NCI-H187 (cell line): ENCODE measurements around the gene STAT6.

ENCODE experiments used
- DNase-seq, 2 experiments: peaks; one replicate each; lab custom pipeline; 2025; lab: John Stamatoyannopoulos, UW

The STAT6 gene

DNA sequence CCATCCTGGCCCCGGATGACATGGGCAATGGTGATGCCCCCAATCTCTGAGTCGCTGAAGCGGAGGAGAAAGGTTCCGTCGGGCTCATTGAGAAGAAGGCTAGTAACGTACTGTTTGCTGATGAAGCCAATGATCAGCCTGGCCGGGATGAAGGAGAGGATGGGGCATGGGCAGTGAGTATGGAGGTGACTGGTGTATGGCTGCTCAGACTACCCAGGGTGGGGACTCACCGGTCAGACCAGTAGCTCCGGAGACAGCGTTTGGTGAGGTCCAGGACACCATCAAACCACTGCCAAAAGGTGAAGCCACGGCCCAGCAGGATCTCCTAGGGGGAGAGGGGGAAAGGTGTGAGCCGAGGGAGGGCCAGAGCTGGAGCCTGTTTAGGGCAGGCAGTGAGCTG lies 11.4 kb downstream of the STAT6 start:
- no peak for DNase-seq

DNA sequence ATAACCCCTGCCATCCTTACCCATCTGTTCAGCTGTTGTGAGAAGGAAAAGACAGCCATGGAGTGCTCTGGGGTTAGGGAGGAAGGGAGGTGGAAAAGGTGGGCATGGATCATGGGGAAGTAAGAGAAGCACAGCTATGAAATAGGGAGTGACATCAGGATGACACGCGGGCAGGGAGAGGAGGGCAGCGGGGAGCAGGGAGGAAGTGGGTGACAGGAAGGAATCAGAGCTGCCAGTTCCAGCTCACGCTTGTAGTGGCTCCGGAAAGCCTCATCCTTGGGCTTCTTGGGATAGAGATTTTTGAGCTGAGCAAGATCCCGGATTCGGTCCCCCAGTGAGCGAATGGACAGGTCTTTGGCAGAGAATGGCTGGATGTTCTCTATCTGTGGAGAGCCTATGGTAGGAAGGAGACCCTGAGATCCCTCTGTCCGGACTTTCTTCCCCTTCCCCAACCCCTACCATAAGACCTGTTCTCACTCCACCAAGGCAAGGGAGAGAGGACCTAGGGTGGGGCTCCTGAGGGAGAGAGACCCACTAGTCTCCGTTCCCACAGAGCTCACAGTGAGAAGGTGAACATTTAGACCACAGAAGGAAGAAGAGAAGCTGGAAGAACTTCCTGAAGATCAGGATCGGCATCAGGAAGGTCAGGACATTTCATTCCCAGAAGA lies 12.0 kb downstream of the STAT6 start:
- DNase-seq = no peak

DNA sequence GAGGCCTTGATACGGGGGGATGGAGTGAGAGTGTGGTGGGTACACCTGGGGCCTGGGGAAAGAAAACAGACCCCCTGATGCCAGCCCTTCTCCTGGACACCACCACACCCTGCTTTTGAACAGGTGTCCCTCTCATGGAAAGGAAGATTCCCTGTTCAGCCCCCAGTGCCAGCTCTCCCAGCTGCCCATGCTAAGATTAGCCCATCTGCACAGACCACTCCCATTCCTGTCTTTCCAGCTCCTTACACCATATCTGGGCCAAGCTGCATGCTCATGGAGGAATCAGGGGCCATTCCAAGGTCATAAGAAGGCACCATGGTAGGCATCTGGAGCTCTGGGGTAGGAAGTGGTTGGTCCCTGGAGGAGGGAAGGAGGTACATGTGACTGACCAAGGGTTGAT lies 12.6 kb downstream of the STAT6 start:
- DNase-seq = no peak

DNA sequence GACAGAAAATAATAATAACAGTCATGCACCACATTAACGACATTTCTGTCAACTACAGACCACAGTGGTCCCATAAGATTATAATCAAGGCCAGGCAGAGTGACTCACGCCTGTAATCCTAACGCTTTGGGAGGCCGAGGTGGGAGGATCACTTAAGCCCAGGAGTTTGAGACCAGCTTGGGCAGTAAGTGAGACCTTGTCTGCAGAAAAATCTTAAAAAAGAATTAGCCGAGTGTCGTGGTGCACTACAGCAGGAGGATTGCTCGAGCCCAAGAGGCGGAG lies 13.7 kb downstream of the STAT6 start:
- no peak for DNase-seq

DNA sequence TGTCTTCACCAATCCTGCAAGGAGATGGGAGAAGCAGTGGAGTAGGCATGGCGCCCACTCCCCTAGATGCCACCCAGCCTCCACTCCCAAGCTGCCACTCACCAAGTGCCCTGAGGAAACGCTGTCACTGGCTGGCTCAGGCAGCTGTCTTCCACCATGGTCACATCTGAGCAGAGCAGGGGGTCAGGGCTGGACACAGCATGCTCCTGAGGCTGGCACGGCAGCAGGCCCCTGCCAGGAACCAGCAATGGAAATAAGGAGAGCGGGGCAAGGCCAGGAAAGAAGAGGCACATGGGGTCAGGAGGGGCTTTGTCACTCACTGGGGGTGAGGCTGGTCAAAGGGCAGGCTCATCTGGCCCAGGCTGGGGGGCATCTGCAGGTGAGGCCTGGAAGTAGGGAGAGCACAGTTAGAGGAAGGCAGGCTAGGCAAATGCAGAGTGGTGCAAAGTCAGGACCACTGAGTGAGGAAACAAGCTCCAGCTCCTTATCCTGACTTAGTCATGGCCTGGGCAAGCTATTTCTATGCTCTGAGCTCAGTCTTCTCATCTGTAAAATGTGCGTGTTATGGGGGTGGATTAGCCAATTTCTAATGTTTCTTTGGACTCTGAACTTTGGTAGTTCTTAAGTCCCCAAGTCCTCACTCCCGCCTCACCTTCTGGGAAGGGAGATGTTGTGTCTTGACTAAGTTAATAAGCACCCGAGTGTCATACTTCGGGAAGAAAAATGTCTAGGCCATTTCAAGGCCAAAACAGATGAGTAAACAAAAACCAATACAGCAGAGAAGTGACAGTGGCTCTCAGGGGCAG lies 14.2 kb downstream of the STAT6 start:
- no peak for DNase-seq

DNA sequence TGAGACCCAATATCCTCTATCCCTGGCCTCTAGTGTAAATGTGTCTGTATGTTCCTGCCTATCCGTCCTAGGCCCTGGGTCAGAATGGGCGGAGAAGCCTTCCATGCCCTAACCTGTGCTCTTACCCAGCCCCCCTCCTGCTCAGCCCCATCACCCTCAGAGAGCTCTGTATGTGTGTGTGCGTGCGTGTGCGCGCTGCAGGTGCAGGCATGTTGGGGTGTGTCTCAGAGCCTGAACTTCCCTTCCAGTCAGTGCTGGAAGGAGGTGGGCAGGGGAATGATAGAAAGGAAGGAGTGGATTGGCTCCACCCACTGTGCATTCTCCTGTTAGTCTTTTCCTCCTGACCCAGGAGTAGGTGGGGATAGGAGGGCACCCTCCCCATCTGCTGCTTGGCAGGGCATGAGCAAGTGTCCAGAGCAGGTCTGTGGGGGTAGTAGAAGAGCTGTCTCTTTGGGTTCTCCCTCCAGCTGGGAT lies 15.0 kb downstream of the STAT6 start:
- DNase-seq = peak in 1 of 2 experiments; percentile 49

DNA sequence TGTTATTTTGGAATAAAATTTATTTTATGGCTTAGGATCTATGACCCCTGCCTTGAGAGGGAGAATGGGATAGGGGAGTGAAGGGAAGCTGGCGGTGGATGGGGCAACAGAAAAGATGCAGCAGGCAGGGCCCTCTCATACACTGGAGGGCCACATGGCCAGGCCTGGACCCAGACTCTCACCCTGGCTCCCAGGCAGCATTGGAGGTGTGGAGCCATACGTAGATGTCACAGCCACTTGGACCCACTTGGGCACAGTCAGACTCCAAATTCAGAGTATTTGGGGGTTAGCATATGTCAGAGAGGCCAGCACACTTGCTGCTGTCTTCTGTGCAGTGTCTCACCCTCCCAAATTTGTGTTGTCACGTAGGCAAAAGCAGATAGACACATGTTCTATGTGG lies 15.7 kb downstream of the STAT6 start:
- DNase-seq = no peak

DNA sequence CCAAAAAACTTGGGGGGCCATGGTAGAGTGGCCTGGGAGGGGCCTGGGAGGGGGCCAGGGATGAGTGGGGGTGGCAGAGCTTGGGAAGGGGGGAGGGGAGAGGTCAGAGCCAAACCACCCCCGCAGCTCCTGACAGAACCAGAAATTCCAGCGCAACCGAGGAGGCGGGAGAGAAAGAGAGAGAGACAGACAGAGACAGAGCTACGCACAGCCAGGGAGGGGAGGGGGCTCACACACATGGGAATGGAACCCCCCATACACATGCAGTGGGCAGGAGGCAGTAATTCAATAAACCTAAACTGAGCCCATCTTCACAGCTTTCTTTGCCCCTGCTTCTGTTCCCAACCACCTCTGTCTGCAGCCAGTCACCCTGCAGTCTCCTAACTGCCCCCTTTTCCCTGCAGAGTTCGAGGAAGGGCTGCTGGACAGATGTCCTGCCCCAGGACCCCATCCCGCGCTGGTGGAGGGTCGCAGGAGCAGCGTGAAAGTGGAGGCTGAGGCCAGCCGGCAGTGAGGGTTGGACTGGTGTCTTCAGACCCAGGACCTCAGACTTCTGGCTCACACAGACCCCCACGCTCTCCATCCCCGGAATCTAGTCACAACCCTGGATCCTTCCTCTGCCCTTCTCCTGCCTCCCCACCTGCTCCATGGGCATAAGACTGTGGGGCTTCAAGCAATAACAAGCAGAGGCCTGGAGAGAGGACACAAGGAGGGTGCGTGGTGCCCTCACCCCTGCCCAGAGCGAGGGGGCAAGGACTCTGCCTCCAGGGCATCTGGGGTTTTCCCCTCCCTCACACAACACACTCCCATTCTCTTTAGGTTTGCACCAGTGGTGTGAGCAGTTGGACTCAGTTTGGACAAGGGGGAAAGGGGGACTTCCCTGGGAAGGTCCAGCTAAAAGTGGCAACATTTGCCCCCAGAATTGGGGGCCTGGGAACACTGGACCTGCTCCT lies 16.7 kb downstream of the STAT6 start:
- no peak for DNase-seq

DNA sequence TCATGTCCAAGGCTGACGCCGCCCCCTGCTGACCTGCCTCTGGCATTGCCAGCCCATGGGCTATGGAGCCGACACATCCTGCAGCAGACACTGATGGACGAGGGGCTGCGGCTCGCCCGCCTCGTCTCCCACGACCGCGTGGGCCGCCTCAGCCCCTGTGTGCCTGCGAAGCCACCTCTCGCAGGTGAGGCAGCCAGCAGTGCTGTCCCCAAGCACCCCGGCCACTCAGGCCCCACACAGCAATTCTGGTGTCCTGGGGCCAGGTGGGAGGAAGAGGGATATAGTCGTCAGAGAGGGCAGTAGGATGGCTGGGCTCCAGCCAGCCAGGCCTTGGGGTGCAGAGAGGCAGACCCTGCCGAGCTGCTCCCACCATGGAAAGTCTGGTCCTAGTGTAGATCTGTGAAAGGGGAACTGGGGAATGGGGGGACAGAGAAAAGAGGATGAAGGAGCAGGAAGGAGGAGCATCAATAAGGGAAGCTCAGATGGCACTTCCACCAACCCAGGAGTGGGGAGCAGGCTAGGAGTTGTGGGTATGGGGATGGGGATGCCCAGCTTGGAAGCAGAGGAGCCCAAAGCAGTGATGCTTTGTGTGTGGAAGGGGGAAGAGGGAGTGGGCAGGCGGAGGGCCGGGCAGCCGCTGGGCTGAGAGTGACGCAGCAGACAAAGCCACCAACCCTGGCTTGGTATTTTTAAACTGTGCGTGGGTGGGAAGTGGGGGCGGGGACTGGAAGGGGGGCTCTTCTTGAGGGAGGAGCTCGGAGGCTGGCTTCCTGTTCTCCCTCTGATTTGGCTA lies 17.6 kb downstream of the STAT6 start:
- DNase-seq = no peak

DNA sequence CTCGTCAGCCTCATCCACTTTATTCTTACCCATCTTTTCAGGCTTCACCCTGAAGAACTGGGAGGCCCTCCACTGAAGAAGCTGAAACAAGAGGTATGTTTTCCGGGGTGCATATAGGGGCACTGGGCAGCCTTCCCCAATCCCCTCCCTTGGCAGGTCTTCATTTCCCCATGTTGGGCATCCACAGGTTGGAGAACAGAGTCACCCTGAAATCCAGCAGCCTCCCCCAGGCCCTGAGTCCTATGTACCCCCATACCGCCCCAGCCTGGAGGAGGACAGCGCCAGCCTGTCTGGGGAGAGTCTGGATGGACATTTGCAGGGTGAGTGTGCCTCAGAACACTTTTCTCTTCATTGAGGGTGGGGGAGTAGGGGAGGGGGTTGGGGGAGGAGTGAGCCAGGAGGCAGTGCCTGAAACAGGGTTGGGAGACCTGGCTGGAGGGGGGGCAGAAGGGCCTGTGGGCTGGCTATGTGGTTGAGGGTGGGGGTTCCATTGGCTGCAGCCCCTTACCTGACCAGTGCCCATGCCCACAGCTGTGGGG lies 18.2 kb downstream of the STAT6 start:
- no peak for DNase-seq

DNA sequence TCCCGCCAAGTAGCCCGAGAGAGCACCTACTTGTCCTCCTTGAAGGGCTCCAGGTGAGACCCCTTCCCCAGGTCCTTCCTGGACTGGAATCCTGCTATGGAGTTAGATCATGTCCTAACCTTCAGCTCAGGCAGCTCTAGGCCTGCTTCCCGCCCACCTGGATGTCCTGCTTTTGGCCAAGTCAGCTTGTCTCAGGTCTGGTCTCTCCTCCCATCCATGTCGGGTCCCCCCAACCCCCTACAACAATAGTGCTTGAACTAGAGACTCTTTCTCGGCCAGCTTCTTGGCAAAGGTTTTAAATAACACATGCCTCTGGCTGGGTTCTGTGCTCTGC lies 18.7 kb downstream of the STAT6 start:
- no peak for DNase-seq

DNA sequence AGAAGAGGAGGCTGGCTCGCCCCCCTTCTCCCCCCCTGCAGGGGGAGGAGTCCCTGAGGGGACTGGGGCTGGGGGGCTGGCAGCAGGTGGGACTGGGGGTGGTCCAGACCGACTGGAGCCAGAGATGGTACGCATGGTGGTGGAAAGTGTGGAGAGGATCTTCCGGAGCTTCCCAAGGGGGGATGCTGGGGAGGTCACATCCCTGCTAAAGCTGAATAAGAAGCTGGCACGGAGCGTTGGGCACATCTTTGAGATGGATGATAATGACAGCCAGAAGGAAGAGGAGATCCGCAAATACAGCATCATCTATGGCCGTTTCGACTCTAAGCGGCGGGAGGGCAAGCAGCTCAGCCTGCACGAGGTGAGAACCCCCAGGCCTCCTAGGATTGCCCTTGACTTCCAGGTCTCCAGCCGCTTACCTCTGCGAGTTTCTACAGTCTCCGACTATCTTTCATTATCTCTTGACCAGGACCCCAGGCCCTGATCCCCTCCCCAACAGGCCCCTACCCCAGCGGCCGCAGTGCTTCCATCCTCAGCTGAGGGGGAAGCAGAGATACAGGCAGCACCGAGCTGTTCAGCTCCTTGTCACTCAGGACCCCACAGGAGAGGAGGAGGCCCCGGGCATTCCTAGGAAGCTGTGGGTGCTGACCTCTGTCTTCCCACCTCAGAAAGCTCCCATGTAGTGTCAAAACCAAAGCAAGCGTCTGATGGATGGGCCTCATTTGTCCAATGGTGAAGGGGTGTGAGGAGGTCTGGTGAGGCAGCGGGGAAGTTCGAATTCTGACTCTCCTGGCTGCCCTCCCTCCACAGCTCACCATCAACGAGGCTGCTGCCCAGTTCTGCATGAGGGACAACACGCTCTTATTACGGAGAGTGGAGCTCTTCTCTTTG lies 19.3 kb downstream of the STAT6 start:
- no peak for DNase-seq

DNA sequence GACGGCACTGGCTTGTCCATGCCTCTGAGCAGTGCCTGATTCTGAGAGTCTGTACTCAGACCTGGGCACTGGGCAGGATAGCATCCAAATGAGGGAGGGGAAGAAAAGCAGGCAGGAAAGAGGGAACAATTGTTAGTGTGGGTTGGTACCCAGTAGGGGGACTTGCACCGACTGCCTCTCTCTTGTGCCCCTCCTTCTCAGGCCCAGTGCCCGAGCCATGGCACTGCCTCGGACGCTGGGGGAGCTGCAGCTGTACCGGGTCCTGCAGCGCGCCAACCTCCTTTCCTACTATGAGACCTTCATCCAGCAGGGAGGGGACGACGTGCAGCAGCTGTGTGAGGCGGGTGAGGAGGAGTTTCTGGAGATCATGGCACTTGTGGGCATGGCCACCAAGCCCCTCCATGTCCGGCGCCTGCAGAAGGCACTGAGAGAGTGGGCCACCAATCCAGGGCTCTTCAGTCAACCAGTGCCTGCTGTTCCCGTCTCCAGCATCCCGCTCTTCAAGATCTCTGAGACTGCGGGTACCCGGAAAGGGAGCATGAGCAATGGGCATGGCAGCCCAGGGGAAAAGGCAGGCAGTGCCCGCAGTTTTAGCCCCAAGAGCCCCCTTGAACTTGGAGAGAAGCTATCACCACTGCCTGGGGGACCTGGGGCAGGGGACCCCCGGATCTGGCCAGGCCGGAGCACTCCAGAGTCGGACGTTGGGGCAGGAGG lies 20.1 kb downstream of the STAT6 start:
- no peak for DNase-seq

DNA sequence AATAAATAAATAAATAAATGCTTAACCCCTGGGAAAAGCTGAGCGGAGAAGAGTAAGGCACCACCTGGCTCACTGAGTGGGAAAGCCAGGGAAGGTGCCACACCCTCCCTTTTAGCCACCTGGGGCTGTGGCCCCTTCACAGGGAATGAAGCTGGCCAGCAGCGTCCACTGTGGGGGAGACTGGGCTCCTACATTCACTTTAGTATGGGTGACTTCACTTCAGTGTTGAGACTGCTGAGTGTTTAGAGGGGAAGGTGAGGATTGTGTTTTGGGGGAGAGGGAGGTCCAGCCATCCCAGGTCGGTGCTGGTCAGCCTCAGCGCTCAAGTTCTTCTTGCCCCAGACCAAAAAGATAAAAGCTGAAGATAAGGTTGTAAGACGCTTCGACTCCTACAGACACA lies 20.7 kb downstream of the STAT6 start:
- no peak for DNase-seq

DNA sequence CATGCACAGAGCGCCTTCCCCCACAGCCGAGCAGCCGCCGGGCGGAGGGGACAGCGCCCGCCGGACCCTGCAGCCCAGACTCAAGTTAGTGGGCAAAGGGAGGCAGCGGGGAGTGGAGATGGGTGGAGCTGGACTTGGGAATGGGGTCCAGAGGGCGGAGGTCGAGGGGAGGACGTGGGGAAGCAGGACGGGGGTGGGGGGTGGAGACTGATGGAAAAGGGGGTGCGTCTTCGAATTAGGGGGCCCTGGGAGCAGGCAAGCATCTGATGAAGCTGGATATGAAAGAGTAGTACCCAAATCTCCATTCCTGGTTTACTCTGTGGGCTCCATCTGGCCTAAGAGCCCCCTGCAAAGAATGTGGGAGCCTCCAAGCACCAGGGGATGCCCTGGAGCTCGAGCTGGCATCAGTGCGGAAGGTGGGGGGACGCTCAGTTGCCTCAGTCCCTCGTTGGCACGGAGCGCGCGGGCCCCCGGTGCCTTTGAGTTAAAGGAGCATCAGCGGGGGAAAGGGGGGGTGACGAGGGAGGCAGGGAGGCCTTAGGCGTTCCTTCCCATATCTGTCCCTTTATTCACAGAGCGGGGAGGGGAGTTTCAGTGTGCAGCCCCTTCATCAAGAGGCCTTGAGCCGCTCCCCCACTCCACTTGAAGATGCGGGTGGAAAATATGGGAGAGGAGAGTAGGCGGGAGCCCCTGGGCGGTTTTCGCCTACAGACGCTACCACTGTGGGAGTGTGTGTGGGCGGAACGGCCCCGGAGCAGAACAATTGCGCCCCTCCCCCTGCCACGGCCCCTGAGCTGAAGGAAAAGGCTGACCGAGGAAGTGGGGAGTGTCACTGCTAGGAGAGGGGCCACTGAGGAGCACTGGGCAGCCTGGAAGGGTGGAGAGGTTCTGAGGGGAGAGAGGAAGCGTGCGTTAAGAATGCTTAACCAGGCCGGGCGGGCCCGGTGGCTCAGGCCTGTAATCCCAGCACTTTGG lies 21.6 kb downstream of the STAT6 start:
- no peak for DNase-seq

DNA sequence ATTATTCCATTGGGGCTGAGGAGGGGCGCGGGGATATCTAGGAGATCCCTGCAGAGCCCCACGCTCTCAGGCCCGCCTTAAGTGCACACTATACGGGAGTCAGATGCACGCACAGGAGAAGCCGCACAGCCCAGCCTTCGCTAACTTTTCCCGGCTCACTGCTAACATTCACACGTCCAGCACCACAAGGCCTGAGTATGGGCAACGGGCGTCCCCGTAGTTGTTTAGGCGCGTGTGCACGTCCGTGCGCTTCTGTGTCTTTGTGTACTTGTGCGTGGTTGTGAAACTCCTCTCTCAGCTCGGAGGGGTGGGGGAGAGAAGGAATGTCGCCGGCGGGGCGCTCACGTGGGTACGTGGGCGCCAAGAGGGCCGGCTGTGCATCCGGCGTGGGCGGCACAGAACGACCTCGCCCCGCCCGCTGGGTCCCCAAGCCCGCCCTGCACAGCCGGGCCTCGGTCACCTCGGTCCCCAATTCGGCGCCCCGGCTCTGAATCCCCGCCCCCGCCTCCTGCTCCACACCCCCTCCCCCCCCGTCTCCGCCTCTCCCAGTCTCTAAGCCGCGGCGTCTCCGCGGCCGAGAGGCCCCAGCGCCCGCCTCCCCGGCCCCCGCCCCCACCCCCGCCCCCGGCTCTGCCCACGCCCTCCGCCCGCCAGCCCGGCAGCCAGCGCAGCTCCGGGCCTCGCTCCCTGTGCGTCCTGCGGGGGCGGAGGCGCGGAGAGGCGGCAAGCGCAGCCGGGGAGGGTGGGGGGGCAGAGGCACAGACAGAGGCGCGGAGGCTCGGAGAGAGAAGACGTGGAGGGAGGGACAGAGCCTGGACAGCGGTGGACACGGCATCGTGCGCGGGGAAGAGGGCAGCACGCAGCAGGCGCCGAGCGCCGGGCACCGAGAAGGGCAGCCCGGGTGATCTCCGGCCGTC lies 22.6 kb downstream of the STAT6 start, which contains the start of gene NAB2:
Gene NAB2 (plus strand): TSS at position 761 of the 917 bp plus-strand sequence. CDS start 158 bp downstream, outside the sequence.
- peak; percentile 83 to 93 for DNase-seq

DNA sequence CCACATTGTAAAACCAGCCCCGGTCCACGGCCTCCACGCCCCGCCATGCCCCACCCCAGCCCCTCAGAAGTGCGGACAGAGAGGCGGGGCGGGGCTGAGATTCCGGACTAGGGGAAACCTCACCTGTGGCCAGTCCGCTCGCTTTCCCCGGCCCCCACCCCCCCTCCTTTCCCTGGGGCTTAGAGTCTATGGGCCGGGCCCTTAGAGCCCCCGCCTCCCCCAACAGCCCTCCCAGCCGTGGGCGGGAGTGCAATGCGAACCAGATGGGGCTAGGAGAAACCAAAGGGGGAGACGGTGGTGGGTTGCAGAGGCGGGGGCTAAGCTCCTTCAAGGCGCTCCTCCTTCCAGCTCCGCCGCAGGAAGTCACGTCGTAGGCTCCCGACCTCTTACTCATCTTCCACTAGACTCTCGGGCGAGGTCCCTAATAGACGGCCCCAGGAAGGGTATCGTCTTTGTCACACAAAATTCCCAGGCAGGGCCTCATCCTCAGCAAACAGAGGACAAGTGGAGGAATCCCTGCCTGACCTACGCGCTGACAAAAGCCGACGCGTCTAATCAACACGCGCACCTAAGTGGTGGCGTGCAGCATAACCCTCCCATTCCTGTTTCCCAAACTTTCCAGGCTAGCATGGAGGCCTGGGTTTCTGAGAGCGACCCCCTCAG lies 23.3 kb downstream of the STAT6 start:
- no peak for DNase-seq
